ENCODE results near the gene C10orf71.

- TF ChIP-seq, protein P1, sequence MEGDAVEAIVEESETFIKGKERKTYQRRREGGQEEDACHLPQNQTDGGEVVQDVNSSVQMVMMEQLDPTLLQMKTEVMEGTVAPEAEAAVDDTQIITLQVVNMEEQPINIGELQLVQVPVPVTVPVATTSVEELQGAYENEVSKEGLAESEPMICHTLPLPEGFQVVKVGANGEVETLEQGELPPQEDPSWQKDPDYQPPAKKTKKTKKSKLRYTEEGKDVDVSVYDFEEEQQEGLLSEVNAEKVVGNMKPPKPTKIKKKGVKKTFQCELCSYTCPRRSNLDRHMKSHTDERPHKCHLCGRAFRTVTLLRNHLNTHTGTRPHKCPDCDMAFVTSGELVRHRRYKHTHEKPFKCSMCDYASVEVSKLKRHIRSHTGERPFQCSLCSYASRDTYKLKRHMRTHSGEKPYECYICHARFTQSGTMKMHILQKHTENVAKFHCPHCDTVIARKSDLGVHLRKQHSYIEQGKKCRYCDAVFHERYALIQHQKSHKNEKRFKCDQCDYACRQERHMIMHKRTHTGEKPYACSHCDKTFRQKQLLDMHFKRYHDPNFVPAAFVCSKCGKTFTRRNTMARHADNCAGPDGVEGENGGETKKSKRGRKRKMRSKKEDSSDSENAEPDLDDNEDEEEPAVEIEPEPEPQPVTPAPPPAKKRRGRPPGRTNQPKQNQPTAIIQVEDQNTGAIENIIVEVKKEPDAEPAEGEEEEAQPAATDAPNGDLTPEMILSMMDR (IDR thresholded peaks at IDR 0.05) = no peak
- no peak for TF ChIP-seq POLR2A (IDR thresholded peaks at IDR 0.05)
These were observed 41.8 kb upstream of the C10orf71 start for GRCh38 chr10:49257154-49257553.
